Pericardium fibroblast (primary cell): ENCODE measurements around the gene SERPINA10. TPM values are rescaled to one million over a fixed set of nuclear protein-coding genes. Genes with fewer than 3 reads are reported as not detected.

ENCODE experiments used
- total RNA-seq: library from RNA; depleted of rRNA; stranded (reverse); fragments of >200 nt; gene quantifications from 2 replicates; pipeline ENCODE4 v1.2.3, GENCODE V29; 2015

SERPINA10 gene
- total RNA-seq: not detected in 2 replicates

GRCh38 chr14:94292872-94293577 lies at the start of gene SERPINA10:
TSS of gene SERPINA10 (minus strand) at chr14:94293268. CDS start at chr14:94290593, 2,675 bp downstream.

GRCh38 chr14:94322648-94323570 lies 29.8 kb upstream of the SERPINA10 start, which contains the start of gene SERPINA6:
TSS of gene SERPINA6 (minus strand) at chr14:94323336. CDS start at chr14:94314648, 8,688 bp downstream.

Other genes with a start within 250 kb of the SERPINA10 start
- 67.3 and 80.3 TPM in 2 replicates for gene DDX24, start 212.1 kb downstream of the SERPINA10 start, total RNA-seq
- 10.8 and 12.5 TPM in 2 replicates for gene IFI27L1, start 212.0 kb downstream of the SERPINA10 start, total RNA-seq
- 4.9 and 7.4 TPM in 2 replicates for gene IFI27, start 182.5 kb downstream of the SERPINA10 start, total RNA-seq
- 150 and 179 TPM in 2 replicates for gene IFI27L2, start 163.7 kb downstream of the SERPINA10 start, total RNA-seq
- 0.12 and 0.26 TPM in 2 replicates for gene PPP4R4, start 118.9 kb downstream of the SERPINA10 start, total RNA-seq
- not detected in 2 replicates for gene SERPINA6, start 30.1 kb upstream of the SERPINA10 start, total RNA-seq
- not detected in 2 replicates for gene SERPINA2, start 73.4 kb upstream of the SERPINA10 start, total RNA-seq
- gene SERPINA1, start 95.3 kb upstream of the SERPINA10 start, total RNA-seq: 0.47 TPM in 1 of 2 replicates, not detected in the other
- not detected in 2 replicates for gene SERPINA11, start 159.5 kb upstream of the SERPINA10 start, total RNA-seq
- not detected in 2 replicates for gene SERPINA9, start 182.9 kb upstream of the SERPINA10 start, total RNA-seq
- gene SERPINA12, start 216.2 kb upstream of the SERPINA10 start, total RNA-seq: not detected in 2 replicates